Activated CD4-positive, alpha-beta memory T cell treated with anti-CD3 and anti-CD28 coated beads, Interleukin-2, amount 10 ng/mL, durations not matched to agents 7 days and 5 days (primary cell): Measurements from ENCODE around the gene AIFM2. TPM values are rescaled to one million over a fixed set of nuclear protein-coding genes. Genes with fewer than 3 reads are reported as not detected.
"Not testable (repeated sequence)": the region's sequence is repeated elsewhere in the genome, so short reads cannot be mapped to it uniquely, and the experiment has no call there.

ENCODE experiments used
- CTCF ChIA-PET: fragments of 350-600 bp; sonication (Branson Sonifier 250); formaldehyde crosslinking; loops from one replicate; lab custom pipeline; 2021; ENCODE audit warnings: antibody characterized with exemption, inconsistent platforms; lab: Charles Lee
- POLR2A ChIA-PET: fragments of 350-600 bp; sonication (Branson Sonifier 250); formaldehyde crosslinking; loops from one replicate; lab custom pipeline; 2021; ENCODE audit warnings: antibody characterized with exemption; lab: Charles Lee
- DNase-seq: peaks from one replicate; pipeline ENCODE4 v3.0.0-alpha.2; 2020
- H3K27ac Mint-ChIP-seq: one replicate; pipeline ENCODE4 v1.8.0; 2021; ENCODE audit warnings: mild to moderate bottlenecking, mixed read lengths
- H3K27me3 Mint-ChIP-seq: one replicate; pipeline ENCODE4 v1.8.0; 2021; ENCODE audit warnings: mixed read lengths
- H3K36me3 Mint-ChIP-seq: one replicate; pipeline ENCODE4 v1.8.0; 2021; ENCODE audit warnings: low read depth, mixed read lengths
- H3K4me1 Mint-ChIP-seq: one replicate; pipeline ENCODE4 v1.8.0; 2021; ENCODE audit warnings: mixed read lengths
- H3K4me3 Mint-ChIP-seq: one replicate; pipeline ENCODE4 v1.8.0; 2021; ENCODE audit warnings: mild to moderate bottlenecking, mixed read lengths
- H3K9me3 Mint-ChIP-seq: one replicate; pipeline ENCODE4 v1.8.0; 2021; ENCODE audit warnings: mixed read lengths
- total RNA-seq, 2 experiments: library from RNA; stranded (reverse); gene quantifications; one replicate each; pipeline ENCODE4 v1.2.3, GENCODE V29; 2021

Gene AIFM2
- total RNA-seq, 2 experiments from 2014 or later, result 3.7 to 3.8 TPM

- CTCF ChIA-PET, result interaction anchor here (0.8 to 7.3 kb wide), 8 partner anchors 8 to 246 kb away, joined by 3 to 85 read pairs (median 10); partner anchors contain the start of gene TYSND1
- Mint-ChIP-seq H3K9me3 (no peaks in the 10 kb centered on the region), H3K27me3 (no peaks in the 10 kb centered on the region), H3K4me1 (peaks cover 2% of the 10 kb centered on the region), H3K4me3 (no peak overlapping the region), H3K36me3 (peaks cover 5% of the 10 kb centered on the region), H3K27ac (no peak overlapping the region)
- POLR2A ChIA-PET, result interaction anchor here (1.0 kb wide), 1 partner anchor 26 kb away, joined by 3 read pairs; no protein-coding TSS in a partner anchor
- DNase-seq, result no peak
These were observed 14.4 kb downstream of the AIFM2 start for GRCh38 chr10:70118196-70118595.

GRCh38 chr10:70117646-70118045 lies 15.0 kb downstream of the AIFM2 start:
- no peak overlapping the region for H3K27ac Mint-ChIP-seq
- ChIA-PET CTCF (interaction anchor here (0.6 to 7.3 kb wide), 8 partner anchors 11 to 134 kb away, joined by 3 to 85 read pairs (median 17); partner anchors contain the start of gene TYSND1), POLR2A (no interaction called here)
- no peaks in the 10 kb centered on the region for H3K27me3 Mint-ChIP-seq
- no peak for DNase-seq
- peaks cover 5% of the 10 kb centered on the region for H3K36me3 Mint-ChIP-seq
- no peak overlapping the region for H3K4me3 Mint-ChIP-seq
- H3K9me3 Mint-ChIP-seq, result no peaks in the 10 kb centered on the region
- peaks cover 2% of the 10 kb centered on the region for H3K4me1 Mint-ChIP-seq

- CTCF ChIA-PET, result interaction anchor here (0.7 to 7.3 kb wide), 29 partner anchors 9 to 316 kb away, joined by 3 to 85 read pairs (median 5); partner anchors contain the start of gene TYSND1
- peak; percentile 56 for DNase-seq
- POLR2A ChIA-PET, result interaction anchor here (1.8 kb wide), 1 partner anchor 30 kb away, joined by 8 read pairs; the partner anchor contains the start of gene TYSND1
- no peaks in the 10 kb centered on the region for H3K27me3 Mint-ChIP-seq
- H3K4me1 Mint-ChIP-seq, result peaks cover 3% of the 10 kb centered on the region
- H3K27ac Mint-ChIP-seq, result no peak overlapping the region
- no peaks in the 10 kb centered on the region for H3K9me3 Mint-ChIP-seq
- peaks cover 5% of the 10 kb centered on the region for H3K36me3 Mint-ChIP-seq
- H3K4me3 Mint-ChIP-seq, result no peak overlapping the region
These were observed 16.5 kb downstream of the AIFM2 start for GRCh38 chr10:70115948-70116682.

DNA sequence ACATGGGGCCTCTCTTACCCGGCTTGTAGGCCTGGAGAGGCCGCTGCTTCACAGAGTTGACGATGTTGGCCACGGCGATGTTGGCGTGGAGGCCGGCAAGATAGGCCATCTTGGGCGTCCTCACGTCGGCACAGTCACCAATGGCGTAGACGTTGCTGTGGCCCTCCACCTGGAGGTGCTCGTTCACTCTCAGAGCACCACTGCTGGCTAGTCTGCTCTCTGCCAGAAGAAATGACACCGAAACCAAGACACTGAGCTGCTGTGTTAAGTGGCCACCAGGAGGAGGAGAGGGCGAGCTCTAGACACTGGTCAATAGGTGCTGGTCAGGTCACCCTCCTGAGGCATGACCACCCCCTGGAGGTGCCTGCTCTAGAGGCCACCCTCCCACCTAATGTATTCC lies 17.7 kb downstream of the AIFM2 start:
- POLR2A ChIA-PET, result interaction anchor here (1.8 kb wide), 1 partner anchor 32 kb away, joined by 8 read pairs; the partner anchor contains the start of gene TYSND1
- H3K4me1 Mint-ChIP-seq, result peaks cover 3% of the 10 kb centered on the region
- no peak overlapping the region for H3K27ac Mint-ChIP-seq
- no peaks in the 10 kb centered on the region for H3K27me3 Mint-ChIP-seq
- peaks cover 5% of the 10 kb centered on the region for H3K36me3 Mint-ChIP-seq
- no peak overlapping the region for H3K4me3 Mint-ChIP-seq
- CTCF ChIA-PET, result interaction anchor here (1.4 to 7.3 kb wide), 8 partner anchors 10 to 250 kb away, joined by 4 to 85 read pairs (median 20); partner anchors contain the start of gene TYSND1
- H3K9me3 Mint-ChIP-seq, result no peaks in the 10 kb centered on the region
- DNase-seq, result no peak

DNA sequence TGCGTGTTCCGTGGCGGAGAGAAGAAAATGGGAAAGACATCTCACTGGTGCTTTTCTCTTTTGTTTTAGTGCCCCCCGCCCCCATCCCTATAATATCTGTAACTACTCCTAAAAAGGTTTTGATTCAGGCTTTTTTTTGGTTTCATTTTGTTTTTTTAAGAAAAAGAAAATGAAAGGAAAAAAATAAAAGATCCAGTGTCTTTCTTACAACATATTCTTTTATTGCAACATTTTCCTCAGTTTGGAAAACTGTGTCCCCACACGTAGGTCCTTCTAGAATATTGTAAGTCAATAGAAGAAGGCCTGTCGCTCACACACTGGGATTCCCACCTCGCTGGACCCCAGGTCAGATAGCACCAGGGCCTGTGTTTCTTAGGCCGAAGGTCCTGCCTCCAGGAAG lies 20.6 kb downstream of the AIFM2 start:
- H3K27ac Mint-ChIP-seq, result no peak overlapping the region
- no peak for DNase-seq
- ChIA-PET POLR2A (no interaction called here), CTCF (no interaction called here)
- no peak overlapping the region for H3K4me3 Mint-ChIP-seq
- H3K27me3 Mint-ChIP-seq, result no peaks in the 10 kb centered on the region
- H3K36me3 Mint-ChIP-seq, result peaks cover 5% of the 10 kb centered on the region
- H3K4me1 Mint-ChIP-seq, result peaks cover 3% of the 10 kb centered on the region
- no peaks in the 10 kb centered on the region for H3K9me3 Mint-ChIP-seq

- H3K4me1 Mint-ChIP-seq, result peaks cover 3% of the 10 kb centered on the region
- DNase-seq, result no peak
- H3K27me3 Mint-ChIP-seq, result no peaks in the 10 kb centered on the region
- no peaks in the 10 kb centered on the region for H3K9me3 Mint-ChIP-seq
- ChIA-PET POLR2A (no interaction called here), CTCF (no interaction called here)
- H3K4me3 Mint-ChIP-seq, result no peak overlapping the region
- no peak overlapping the region for H3K27ac Mint-ChIP-seq
- peaks cover 5% of the 10 kb centered on the region for H3K36me3 Mint-ChIP-seq
These were observed 21.1 kb downstream of the AIFM2 start for GRCh38 chr10:70111496-70111895.

GRCh38 chr10:70109064-70109729 lies 23.4 kb downstream of the AIFM2 start:
- CTCF ChIA-PET, result interaction anchor here (1.7 to 2.1 kb wide), 2 partner anchors 13 to 37 kb away, joined by 4 to 12 read pairs; partner anchors contain the start of gene TYSND1
- H3K27me3 Mint-ChIP-seq, result no peaks in the 10 kb centered on the region
- no peak overlapping the region for H3K27ac Mint-ChIP-seq
- peaks cover 5% of the 10 kb centered on the region for H3K36me3 Mint-ChIP-seq
- no peak overlapping the region for H3K4me3 Mint-ChIP-seq
- H3K4me1 Mint-ChIP-seq, result peaks cover 3% of the 10 kb centered on the region
- no peak for DNase-seq
- POLR2A ChIA-PET, result no interaction called here
- H3K9me3 Mint-ChIP-seq, result no peaks in the 10 kb centered on the region

- Mint-ChIP-seq H3K4me3 (no peak overlapping the region), H3K36me3 (peaks cover 3% of the 10 kb centered on the region), H3K27ac (no peak overlapping the region), H3K4me1 (peaks cover 3% of the 10 kb centered on the region), H3K9me3 (no peaks in the 10 kb centered on the region), H3K27me3 (no peaks in the 10 kb centered on the region)
- DNase-seq, result no peak
- POLR2A ChIA-PET, result no interaction called here
- CTCF ChIA-PET, result interaction anchor here (1.6 to 5.2 kb wide), 2 partner anchors 10 to 148 kb away, joined by 3 to 36 read pairs; no protein-coding TSS in a partner anchor
These were observed 25.4 kb downstream of the AIFM2 start for GRCh38 chr10:70106958-70107791.

DNA sequence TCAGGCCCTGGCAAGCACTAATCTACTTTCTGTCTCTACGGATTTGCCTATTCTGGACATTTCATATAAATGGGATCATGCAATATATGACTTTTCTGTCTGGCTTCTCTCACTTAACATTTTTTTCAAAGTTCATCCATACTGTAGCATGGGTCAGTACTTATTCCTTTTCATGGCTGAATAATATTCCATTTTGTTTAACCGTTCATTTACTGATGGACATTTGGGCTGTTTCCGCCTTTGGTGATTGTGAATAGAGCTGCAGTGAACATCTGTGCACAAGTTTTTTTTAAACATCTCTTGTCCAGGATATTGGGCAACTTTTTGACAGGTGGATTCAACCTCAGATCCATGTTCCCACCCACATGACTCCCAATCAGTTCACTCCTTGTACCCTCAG lies 31.0 kb downstream of the AIFM2 start:
- Mint-ChIP-seq H3K4me1 (peaks cover 2% of the 10 kb centered on the region), H3K36me3 (peaks cover 14% of the 10 kb centered on the region), H3K9me3 (no peaks in the 10 kb centered on the region), H3K27me3 (no peaks in the 10 kb centered on the region), H3K27ac (no peak overlapping the region), H3K4me3 (no peak overlapping the region)
- POLR2A ChIA-PET, result interaction anchor here (1.1 kb wide), 1 partner anchor 9 kb away, joined by 3 read pairs; no protein-coding TSS in a partner anchor
- CTCF ChIA-PET, result interaction anchor here (1.0 to 11.3 kb wide), 2 partner anchors 14 to 44 kb away, joined by 4 to 85 read pairs; partner anchors contain the start of gene TYSND1
- no peak for DNase-seq

DNA sequence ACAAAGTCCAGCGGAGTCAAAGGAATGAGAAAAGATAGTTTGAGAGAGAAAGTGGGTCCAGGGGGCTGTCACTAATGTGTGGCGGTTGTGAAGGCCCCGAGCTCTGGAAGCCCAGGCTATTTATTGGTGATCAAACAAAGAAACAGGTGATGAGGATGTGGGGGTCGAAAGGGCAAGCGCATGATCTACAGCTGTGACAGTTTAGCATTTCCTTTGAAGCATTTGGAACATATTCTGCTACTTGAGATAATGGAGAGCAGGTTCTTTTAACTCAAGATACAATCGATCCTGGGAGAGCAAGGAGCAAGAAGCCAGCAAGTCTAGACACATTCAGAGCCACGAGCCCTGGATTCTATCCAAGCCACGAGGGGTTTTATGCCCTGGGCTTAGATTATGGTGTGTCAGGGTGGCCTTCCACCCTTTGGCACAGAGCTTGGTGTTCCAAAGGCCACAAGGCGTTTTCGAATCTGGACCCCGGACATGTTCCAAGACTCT lies 31.5 kb downstream of the AIFM2 start:
- not testable (repeated sequence) for H3K27ac Mint-ChIP-seq, H3K27me3 Mint-ChIP-seq, DNase-seq, H3K9me3 Mint-ChIP-seq, H3K4me1 Mint-ChIP-seq, H3K4me3 Mint-ChIP-seq
- POLR2A ChIA-PET, result interaction anchor here (1.1 kb wide), 1 partner anchor 9 kb away, joined by 3 read pairs; no protein-coding TSS in a partner anchor
- peaks cover 16% of the 10 kb centered on the region for H3K36me3 Mint-ChIP-seq
- CTCF ChIA-PET, result interaction anchor here (1.0 to 11.3 kb wide), 2 partner anchors 15 to 45 kb away, joined by 4 to 85 read pairs; partner anchors contain the start of gene TYSND1

DNA sequence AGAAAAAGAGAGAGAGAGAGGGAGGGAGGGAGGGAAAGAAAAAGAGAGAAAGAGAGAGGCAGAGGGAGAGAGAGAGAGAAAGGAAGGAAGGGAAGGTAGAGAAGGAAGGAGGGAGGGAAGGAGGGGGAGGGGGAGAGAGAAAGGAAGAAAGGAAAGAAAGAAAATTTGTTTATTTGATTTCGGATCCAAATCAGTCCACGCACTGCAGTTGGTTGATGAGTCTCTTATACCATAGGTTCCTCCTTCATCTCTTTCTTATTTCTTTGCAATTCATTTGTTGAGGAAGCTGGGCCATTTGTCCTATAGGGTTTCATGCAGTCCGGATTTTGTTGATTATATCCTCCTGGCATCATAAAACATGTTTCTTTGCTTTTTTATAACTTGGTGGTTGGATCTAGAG lies 34.4 kb downstream of the AIFM2 start:
- H3K36me3 Mint-ChIP-seq, result peaks cover 21% of the 10 kb centered on the region

GRCh38 chr10:70097459-70097858 lies 35.2 kb downstream of the AIFM2 start:
- peaks cover 22% of the 10 kb centered on the region for H3K4me1 Mint-ChIP-seq
- H3K4me3 Mint-ChIP-seq, result no peak overlapping the region
- H3K36me3 Mint-ChIP-seq, result peaks cover 20% of the 10 kb centered on the region
- ChIA-PET CTCF (interaction anchor here (11.3 kb wide), 1 partner anchor 19 kb away, joined by 85 read pairs; no protein-coding TSS in a partner anchor), POLR2A (no interaction called here)
- H3K9me3 Mint-ChIP-seq, result no peaks in the 10 kb centered on the region
- no peaks in the 10 kb centered on the region for H3K27me3 Mint-ChIP-seq
- no peak overlapping the region for H3K27ac Mint-ChIP-seq
- no peak for DNase-seq

More for the DNA sequence above, 34.4 kb downstream of the AIFM2 start:
- CTCF ChIA-PET, result interaction anchor here (11.3 kb wide), 1 partner anchor 18 kb away, joined by 85 read pairs; no protein-coding TSS in a partner anchor
- Mint-ChIP-seq H3K27me3 (no peaks in the 10 kb centered on the region), H3K4me1 (peaks cover 14% of the 10 kb centered on the region), H3K4me3 (no peak overlapping the region), H3K27ac (no peak overlapping the region), H3K9me3 (no peaks in the 10 kb centered on the region)
- DNase-seq, result no peak
- POLR2A ChIA-PET, result no interaction called here
